K562 (cell line): ENCODE measurements around the gene MED15. TPM values are rescaled to one million over a fixed set of nuclear protein-coding genes. Genes with fewer than 3 reads are reported as not detected.
A peak's percentile ranks its signal among the peaks of the same experiment; 100 is the strongest.

Source experiments
- BRF1 ChIP-seq: IDR thresholded peaks from 3 replicates; pipeline ENCODE4 v1.6.1; 2011; ENCODE audit warnings: borderline replicate concordance, mild to moderate bottlenecking; ENCODE audit not compliant: insufficient read length; ENCODE audit errors: extremely low read depth
- HNRNPLL ChIP-seq: fragments of 200-400 bp; formaldehyde crosslinking; IDR thresholded peaks from 2 replicates; pipeline ENCODE4 v1.6.1; 2017; ENCODE audit warnings: low read length, low read depth, mild to moderate bottlenecking; ENCODE audit not compliant: poor library complexity, severe bottlenecking
- KAT8 ChIP-seq: fragments of 450-650 bp; IDR thresholded peaks from 2 replicates; pipeline ENCODE4 v1.6.1; 2016; ENCODE audit warnings: low read depth, mild to moderate bottlenecking
- MAX ChIP-seq: sonication (generic); formaldehyde crosslinking; IDR thresholded peaks from 2 replicates; pipeline ENCODE4 v1.9.0; 2022; ENCODE audit warnings: mild to moderate bottlenecking, missing genetic modification reagents
- MEF2D ChIP-seq: conservative IDR thresholded peaks from 2 replicates; pipeline ENCODE4 v1.6.1; 2016; ENCODE audit warnings: low read depth, missing genetic modification characterization, missing compliant biosample characterization
- MNT ChIP-seq, 2 experiments: fragments of 450-650 bp; conservative IDR thresholded peaks; 2 replicates each; pipeline ENCODE4 v1.6.1; 2017; ENCODE audit warnings: mild to moderate bottlenecking in 2 of 2, moderate library complexity in 2 of 2
- RBM22 ChIP-seq: fragments of 200-400 bp; formaldehyde crosslinking; IDR thresholded peaks from 2 replicates; pipeline ENCODE4 v1.6.1; 2018; ENCODE audit warnings: low read length, low read depth; ENCODE audit not compliant: poor library complexity, severe bottlenecking
- RBM25 ChIP-seq: fragments of 200-400 bp; formaldehyde crosslinking; IDR thresholded peaks from 2 replicates; pipeline ENCODE4 v1.6.1; 2018; ENCODE audit warnings: low read length, low read depth, moderate library complexity; ENCODE audit not compliant: severe bottlenecking
- ZC3H4 ChIP-seq: sonication (generic); formaldehyde crosslinking; IDR thresholded peaks from 2 replicates; pipeline ENCODE4 v1.9.0; 2021; ENCODE audit warnings: missing genetic modification reagents, borderline replicate concordance
- ZNF444 ChIP-seq: fragments of 250-450 bp; sonication (Bioruptor Pico); IDR thresholded peaks from 2 replicates; pipeline ENCODE4 v1.4.0; 2020; ENCODE audit warnings: mild to moderate bottlenecking, moderate library complexity
- ZNF76 ChIP-seq: fragments of 250-450 bp; sonication (Bioruptor Pico); IDR thresholded peaks from 2 replicates; pipeline ENCODE4 v1.4.0; 2020; ENCODE audit warnings: mild to moderate bottlenecking, moderate library complexity, borderline replicate concordance
- polyA plus RNA-seq, 8 experiments: library from polyadenylated mRNA; depleted of rRNA in 4 of 8; stranded (reverse) in 5 of 8; unstranded in 3 of 8; fragments of >200 nt; fragmentation: Nextera tagmentation in 2 of 8; fragmentation: Illumina TruSeq in 1 of 8; extraction: Ambion mirVana in 2 of 8; extraction: Trizol in 1 of 8; gene quantifications; 2 replicates each; pipeline versions ENCODE4 v1.2.1 to v1.2.3, GENCODE V29; 2011 to 2014; ENCODE audit warnings: inconsistent platforms in 1 of 8, missing spikeins in 1 of 8
- total RNA-seq, 7 experiments: library from RNA; depleted of rRNA in 6 of 7; stranded (reverse); fragments of >200 nt in 6 of 7; fragmentation: Illumina TruSeq in 2 of 7; extraction: Trizol in 2 of 7; gene quantifications; 2 replicates each; pipeline versions ENCODE4 v1.2.1 to v1.2.3, GENCODE V29; 2011 to 2021; ENCODE audit warnings: low replicate concordance in 1 of 7
- TF ChIP-seq, protein P1 (sequence below): fragments of 250-450 bp; sonication (Bioruptor Pico); IDR thresholded peaks from 2 replicates; pipeline ENCODE4 v1.5.0; 2021; ENCODE audit warnings: mild to moderate bottlenecking, moderate library complexity
- TF ChIP-seq, protein P2 (sequence below), 2 experiments: fragments of 150-350 bp in 1 of 2; IDR thresholded peaks; 2 replicates each; pipeline ENCODE4 v1.6.1; 2012 to 2016; ENCODE audit warnings: low read depth in 2 of 2, low read length in 2 of 2, mild to moderate bottlenecking in 1 of 2, moderate library complexity in 1 of 2
- TF ChIP-seq, protein P3 (sequence below), 3 experiments: IDR thresholded peaks in 2 of 3; conservative IDR thresholded peaks in 1 of 3; 2 replicates each; pipeline ENCODE4 v1.5.1; 2011 to 2012; ENCODE audit warnings: low read length in 3 of 3, mild to moderate bottlenecking in 3 of 3, control low read depth in 2 of 3, improper control_type of control experiment in 1 of 3, inconsistent platforms in 1 of 3, low read depth in 1 of 3, mixed read lengths in 1 of 3, moderate library complexity in 1 of 3; ENCODE audit not compliant: insufficient read depth in 2 of 3

The MED15 gene
- total and polyA plus RNA-seq, 9 of the 15 experiments (the other 6 are each of a cell fraction or from before 2014, with no cell fraction given): 4.0 to 271 (median 60.1) TPM

DNA sequence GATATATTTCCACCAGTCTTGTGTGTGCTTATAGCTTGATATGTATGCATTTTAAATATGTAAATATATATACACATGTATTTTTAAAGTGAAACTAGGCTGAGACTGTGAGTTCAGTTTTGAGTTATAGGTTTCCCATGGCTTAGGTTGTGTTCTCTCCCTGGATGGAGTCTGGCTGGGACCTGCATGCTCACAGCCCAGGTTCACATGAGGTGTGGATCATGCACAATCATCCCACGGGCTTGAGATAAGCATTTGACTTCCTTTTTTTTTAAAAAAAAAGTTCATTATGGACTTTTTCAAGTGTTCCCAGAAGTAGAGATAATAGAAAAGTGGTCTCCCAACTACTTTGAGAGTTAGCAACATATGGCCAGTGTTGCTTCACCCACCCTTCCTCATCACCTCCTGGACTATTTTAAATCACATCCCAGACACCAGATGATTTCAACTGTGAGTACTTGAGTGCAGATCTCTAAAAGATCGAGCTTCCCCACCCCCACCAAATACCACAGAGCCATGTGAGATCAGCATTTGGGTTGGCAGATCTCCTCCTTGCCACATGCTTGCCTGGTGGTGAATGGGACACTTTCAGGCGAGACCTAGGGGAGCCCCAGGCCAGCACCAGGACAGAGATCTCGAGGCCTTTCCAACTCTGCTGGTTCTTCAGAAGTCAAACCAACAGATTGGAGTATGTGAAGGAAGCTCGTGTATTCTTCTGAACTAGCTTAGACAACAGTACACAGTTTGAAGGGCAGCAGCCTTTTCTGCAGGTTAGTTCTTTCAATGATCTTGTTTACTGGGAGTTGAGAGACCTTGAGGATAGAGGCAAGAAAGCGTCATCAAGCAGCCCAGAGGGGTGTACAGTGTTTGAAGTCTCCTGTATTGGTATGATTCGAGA lies 15.9 kb downstream of the MED15 start (continued):
- TF ChIP-seq, protein P1, sequence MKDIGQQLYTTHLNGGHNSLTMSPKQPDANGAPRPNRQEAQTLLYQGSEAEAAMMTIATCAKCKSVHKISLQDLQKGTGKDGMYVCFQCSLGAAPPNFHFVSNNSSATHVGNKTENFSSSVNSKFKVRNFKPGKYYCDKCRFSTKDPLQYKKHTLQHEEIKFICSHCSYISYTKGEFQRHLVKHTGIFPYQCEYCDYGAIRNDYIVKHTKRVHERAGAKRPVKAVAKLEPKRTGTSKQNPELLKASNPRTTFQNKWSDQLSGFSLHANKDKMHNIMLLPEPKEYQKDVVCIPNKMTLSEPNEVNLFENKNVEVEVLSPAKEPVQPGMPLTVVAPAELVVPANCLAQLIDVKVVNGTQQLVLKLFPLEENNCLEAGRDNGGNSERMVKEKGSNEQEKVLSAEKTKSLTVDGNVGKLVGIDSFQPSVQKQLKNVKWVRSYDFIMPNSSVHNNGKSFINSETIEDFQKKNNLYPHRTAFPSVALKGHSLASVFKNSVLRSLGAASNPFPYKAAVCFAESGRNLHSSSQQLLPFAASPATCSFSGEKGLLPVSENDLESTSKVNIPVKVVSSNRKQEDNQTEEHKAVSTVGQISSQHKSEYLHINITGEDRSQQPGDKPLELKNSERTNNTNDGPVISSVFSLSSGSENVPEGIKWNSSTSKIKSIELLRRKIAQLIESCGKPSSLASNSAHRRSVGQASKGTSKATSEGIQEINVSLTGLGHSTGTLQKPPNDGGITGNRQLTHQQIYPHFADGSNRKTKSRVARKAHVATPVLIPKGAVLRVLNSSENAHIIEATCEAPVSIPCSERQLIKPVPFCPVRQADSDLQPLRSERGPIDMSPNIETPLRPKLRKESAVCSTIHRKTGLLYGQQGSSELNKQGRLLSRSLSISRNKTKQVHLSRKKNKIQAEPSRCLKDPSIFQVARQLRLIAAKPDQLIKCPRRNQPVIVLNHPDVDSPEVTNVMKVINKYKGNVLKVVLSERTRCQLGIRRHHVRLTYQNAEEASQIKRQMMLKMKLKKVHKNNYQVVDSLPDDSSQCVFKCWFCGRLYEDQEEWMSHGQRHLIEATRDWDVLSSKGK: no peak
- TF ChIP-seq KAT8: no peak
- TF ChIP-seq MNT (conservative IDR thresholded peaks at IDR 0.05): no peak
- TF ChIP-seq ZNF444 (CRISPR knock-in tag): no peak
- TF ChIP-seq, protein P2, sequence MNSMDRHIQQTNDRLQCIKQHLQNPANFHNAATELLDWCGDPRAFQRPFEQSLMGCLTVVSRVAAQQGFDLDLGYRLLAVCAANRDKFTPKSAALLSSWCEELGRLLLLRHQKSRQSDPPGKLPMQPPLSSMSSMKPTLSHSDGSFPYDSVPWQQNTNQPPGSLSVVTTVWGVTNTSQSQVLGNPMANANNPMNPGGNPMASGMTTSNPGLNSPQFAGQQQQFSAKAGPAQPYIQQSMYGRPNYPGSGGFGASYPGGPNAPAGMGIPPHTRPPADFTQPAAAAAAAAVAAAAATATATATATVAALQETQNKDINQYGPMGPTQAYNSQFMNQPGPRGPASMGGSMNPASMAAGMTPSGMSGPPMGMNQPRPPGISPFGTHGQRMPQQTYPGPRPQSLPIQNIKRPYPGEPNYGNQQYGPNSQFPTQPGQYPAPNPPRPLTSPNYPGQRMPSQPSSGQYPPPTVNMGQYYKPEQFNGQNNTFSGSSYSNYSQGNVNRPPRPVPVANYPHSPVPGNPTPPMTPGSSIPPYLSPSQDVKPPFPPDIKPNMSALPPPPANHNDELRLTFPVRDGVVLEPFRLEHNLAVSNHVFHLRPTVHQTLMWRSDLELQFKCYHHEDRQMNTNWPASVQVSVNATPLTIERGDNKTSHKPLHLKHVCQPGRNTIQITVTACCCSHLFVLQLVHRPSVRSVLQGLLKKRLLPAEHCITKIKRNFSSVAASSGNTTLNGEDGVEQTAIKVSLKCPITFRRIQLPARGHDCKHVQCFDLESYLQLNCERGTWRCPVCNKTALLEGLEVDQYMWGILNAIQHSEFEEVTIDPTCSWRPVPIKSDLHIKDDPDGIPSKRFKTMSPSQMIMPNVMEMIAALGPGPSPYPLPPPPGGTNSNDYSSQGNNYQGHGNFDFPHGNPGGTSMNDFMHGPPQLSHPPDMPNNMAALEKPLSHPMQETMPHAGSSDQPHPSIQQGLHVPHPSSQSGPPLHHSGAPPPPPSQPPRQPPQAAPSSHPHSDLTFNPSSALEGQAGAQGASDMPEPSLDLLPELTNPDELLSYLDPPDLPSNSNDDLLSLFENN (IDR thresholded peaks at IDR 0.05; ENCODE audit: low read depth in 2 of 2, low read length in 2 of 2): no peak; a peak in 1 of 4 replicates
- no peak for TF ChIP-seq RBM22
- TF ChIP-seq ZNF76 (CRISPR knock-in tag): peak; percentile 80; the same call in 1 of the 2 replicates
- TF ChIP-seq MEF2D: peak; percentile 89
- peak; percentile 78 for TF ChIP-seq MAX (CRISPR knock-in tag)
- no peak for TF ChIP-seq HNRNPLL
- TF ChIP-seq ZC3H4: no peak
- no peak for TF ChIP-seq RBM25
- no peak for TF ChIP-seq BRF1
- TF ChIP-seq, protein P3, sequence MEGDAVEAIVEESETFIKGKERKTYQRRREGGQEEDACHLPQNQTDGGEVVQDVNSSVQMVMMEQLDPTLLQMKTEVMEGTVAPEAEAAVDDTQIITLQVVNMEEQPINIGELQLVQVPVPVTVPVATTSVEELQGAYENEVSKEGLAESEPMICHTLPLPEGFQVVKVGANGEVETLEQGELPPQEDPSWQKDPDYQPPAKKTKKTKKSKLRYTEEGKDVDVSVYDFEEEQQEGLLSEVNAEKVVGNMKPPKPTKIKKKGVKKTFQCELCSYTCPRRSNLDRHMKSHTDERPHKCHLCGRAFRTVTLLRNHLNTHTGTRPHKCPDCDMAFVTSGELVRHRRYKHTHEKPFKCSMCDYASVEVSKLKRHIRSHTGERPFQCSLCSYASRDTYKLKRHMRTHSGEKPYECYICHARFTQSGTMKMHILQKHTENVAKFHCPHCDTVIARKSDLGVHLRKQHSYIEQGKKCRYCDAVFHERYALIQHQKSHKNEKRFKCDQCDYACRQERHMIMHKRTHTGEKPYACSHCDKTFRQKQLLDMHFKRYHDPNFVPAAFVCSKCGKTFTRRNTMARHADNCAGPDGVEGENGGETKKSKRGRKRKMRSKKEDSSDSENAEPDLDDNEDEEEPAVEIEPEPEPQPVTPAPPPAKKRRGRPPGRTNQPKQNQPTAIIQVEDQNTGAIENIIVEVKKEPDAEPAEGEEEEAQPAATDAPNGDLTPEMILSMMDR (IDR thresholded peaks at IDR 0.05 in 2 of 3, conservative IDR thresholded peaks at IDR 0.05 in 1 of 3; ENCODE audit: insufficient read depth in 2 of 3, low read depth in 1 of 3, low read length in 3 of 3): no peak; a peak in 1 of 6 replicates
